ENCODE results near the gene SORBS2.
"Not testable (repeated sequence)": the region's sequence is repeated elsewhere in the genome, so short reads cannot be mapped to it uniquely, and the experiment has no call there.

SORBS2 gene

DNA sequence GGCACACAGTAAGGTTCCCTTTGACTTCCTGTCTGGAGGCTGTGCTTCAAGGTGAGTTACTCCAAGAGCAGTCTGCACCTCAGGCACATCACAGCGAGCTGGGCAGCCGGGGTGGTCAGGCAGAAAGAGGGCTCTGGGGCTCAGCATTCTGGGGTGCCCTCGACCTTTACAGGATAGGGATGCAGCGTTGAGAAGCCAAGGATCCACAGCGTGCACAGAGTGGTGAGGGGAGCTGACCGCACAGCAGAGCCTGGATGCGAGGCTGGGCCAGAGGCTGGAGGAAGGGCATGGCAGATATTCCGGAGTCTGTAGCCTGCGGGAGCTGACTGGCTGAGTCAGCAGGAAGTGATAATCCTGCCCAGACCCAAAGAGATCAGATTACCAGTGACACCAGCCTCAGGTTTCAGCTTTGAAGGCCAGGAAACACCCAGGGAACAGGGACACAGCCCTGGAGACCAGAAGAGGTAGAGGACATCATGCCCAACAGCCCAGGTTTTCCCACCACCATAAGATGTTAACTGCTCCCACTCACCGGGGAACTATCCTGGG is 238.3 kb downstream of the SORBS2 start:
- peak; percentile 98 for FAIRE-seq
- peak; percentile 90 for DNase-seq (ENCODE audit: insufficient read length, low spot score)

DNA sequence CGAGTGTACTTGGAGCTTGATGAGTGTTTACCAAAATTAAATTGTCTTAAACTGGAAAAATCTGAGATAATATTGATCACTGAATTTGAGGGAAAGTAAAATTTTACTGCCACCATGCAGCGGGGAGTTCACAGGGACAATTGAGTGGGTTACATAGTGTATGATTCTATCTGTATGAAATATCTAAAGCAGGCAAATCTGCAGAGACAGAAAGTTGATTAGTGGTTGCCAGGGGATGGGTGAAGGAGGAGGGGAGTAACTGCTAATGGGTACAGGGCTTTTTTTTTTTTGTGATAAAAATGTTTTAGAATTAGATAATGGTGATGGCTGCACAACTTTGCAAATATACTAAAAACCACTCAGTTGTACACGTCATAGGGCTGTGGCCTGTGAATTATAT is 241.3 kb downstream of the SORBS2 start:
- no peak for DNase-seq (ENCODE audit: insufficient read length, low spot score)
- FAIRE-seq: no peak

DNA sequence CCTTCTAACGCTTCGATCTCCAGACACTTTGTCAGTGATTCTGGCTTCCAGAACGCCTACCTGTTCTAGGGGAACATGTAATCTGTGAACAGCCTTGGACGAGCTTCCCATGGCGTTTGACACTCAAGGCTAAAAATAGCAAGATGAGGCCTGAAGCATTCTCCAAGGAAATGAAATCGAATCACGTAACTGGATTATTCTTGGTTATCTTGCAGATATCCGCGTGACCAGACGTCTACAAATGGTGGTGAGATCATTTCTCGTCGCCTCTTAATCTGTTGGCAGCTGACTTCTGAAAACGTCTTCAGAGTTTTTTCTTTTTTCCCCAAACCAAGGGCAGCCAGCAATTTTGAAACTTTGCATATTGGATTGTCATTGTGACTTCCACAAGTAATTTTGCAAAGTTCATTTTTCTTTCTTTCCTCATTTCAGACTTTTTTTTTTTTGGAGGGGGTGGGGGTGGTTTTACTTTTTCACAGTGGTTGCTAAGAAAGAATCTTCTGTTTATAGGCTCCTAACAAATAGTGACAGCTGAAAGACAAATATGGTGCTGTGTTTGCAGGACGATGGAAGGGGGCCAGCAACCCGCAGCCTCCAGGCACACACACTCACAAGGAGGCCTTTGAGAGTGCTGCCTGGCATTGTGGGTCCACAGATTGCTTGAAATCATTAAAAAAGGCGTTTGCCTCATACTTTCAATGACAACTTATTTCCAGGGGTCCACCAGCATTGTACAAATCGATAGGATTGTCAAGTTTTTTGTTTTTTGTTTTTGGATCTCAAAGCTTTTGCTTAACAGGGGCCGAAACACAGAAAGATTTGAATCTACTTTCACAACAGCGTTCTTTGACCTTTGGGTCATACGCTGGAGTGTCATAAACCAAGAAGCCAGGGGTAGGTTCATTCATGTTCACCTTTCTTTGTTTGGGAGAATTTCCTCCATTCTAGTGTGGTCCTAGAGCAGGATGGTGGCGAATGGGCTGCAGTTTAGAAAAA is 244.3 kb downstream of the SORBS2 start:
- no peak for FAIRE-seq
- no peak for DNase-seq (ENCODE audit: insufficient read length, low spot score)

DNA sequence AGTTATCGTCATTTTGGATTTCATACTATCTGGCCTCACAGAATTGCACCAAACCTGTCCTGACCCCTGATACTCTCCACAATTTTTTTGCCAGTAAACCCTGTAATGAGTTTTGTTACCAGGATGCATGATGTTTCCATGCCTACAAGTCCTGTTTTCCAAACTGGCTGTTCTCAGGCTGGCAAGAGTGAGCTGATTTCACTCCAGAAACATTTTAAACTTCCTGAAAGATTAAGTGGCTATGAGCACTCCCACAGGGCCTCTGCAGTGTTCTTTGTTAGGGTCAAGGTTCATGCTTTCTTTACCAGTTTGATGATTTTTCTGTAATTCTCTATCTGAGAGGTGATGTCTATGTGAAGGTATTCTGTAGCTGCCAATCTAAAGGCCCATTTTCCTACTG is 245.0 kb downstream of the SORBS2 start:
- DNase-seq (ENCODE audit: insufficient read length, low spot score): peak; percentile 13
- FAIRE-seq: no peak

DNA sequence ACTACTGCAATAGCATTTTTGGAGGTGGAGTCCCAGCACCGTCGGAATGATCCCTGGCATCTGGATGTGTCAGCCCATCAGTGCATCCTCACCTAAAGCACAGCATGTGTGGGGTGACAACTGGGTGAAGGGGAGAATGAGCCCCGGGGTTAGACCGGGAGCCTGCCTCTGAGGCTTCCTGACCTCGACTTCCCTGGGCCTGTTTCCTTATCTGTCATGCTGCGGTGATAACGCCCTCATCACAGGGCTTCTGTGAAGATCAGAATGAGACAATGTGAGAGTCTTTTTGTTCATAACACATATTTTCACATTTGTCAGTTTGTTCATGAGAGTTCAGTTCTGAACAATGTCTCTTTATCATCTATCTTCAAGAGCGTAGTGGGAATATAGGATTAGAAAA is 245.6 kb downstream of the SORBS2 start:
- DNase-seq (ENCODE audit: insufficient read length, low spot score): no peak
- no peak for FAIRE-seq

DNA sequence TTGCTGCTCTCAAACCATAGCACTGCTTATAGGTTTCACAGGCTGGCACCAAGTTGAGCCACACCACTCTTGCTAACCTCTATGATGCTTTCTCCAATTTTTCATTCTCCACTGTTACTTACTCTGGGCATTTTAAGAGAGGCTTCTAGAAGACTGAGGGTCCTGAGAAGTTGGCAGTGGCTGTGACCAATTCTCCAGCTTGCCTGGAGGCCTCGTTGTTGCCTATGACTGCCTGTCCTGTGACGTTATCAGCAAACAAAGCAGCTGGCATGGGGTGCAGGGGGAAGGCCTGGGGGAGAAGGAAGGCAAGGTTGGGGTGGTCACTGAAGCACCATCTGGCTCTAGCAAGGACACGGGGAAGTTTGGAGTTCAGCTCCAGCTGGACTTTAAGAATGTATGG is 246.3 kb downstream of the SORBS2 start:
- FAIRE-seq (no peak), DNase-seq (ENCODE audit: insufficient read length, low spot score) (no peak)

DNA sequence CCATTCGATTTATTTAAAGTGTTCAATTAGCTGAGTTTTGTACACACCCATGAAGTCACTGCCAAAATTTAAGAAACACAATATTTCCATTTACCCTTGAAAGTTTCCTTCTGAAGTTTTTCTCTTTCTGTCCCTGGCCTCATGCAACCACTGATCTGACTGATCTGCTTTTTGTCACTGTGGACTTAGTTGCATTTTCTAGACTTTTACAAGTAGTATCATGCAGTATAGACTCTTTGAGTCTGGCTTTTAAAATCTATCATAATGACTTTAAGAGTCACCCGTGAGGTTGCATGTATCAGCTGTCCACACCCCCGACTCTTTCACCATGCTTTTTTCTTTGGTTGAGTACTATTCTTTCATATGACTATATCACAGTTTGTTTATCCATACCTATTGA is 247.6 kb downstream of the SORBS2 start:
- DNase-seq (ENCODE audit: insufficient read length, low spot score) (no peak), FAIRE-seq (no peak)

DNA sequence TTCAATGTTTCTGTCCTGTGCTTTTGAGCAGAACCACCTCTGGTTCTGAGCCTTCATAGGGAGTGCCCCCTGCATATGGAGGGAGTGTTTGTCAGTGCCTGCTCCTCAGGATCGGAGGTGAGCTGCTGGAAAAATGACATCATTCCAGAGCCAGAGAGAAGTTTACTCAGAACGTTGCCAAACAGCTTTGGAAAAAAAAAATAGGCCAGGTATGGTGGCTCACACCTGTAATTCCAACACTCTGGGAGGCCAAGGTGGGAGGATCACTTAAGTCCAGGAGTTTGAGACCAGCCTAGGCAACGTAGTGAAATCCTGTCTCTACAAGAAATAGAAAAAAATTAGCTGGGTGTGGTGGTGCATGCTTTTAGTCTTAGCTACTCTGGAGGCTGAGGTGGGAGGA is 249.5 kb downstream of the SORBS2 start:
- FAIRE-seq (no peak), DNase-seq (ENCODE audit: insufficient read length, low spot score) (no peak)

DNA sequence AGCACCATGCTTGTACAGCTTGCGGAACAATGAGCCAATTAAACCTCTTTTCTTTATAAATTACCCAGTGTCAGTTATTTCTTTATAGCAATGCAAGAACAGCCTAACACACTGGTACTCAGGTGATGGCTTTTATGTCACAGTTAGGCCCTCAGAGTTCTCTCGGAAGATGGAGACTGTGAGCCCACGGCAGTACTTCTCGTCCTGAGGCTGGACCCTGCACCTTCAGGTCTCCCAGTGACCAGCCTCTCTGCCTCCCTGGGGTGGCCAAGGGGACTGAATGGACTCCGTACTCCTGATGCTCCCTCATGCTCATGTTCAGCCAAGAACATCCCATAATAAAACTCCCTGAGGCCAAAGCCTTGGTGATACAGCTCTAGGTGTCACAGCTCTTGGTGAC is 251.7 kb downstream of the SORBS2 start:
- DNase-seq (ENCODE audit: insufficient read length, low spot score) (no peak), FAIRE-seq (no peak)

DNA sequence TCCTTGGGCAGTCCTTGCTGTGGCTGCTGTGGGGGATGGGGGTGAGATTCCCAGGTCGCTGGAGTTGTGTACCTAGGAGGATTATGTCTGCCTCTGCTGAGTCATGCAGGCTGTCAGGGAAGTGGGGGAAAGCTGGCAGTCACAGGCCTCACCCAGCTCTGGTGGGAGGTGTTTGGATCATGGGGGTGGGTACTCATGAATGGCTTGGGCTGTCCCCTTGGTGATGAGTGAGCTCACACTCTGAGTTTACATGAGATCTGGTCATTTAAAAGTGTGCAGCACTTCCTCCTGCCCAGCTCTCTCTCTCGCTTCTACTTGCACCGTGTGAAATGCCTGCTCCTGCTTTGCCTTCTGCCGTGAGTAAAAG is 252.1 kb downstream of the SORBS2 start:
- FAIRE-seq (peak; percentile 89), DNase-seq (ENCODE audit: insufficient read length, low spot score) (peak; percentile 15)

DNA sequence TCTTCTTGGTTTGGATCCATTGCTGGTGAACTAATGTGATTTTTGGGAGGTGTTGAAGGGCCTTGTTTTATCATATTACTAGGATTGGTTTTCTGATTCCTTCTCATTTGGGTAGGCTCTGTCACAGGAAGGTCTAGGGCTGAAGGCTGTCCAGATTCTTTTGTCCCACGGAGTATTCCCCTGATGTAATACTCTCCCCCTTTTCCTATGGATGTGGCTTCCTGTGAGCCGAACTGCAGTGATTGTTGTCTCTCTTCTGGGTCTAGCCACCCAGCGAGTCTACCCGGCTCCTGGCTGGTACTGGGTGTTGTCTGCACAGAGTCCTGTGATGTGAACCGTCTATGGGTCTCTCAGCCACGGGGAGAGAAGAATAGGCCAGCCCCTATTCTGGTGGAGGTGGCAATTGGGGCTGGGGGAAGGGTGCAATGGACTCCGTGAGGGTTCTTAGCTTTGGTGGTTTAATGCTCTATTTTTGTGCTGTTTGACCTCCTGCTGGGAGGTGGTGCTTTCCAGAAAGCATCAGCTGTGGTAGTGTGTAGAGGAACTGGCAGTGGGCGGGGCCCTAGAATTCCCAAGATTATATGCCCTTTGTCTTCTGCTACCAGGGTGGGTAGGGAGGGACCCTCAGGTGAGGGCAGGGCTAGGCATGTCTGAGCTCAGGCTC is 252.6 kb downstream of the SORBS2 start:
- DNase-seq (ENCODE audit: insufficient read length, low spot score); FAIRE-seq: not testable (repeated sequence)

DNA sequence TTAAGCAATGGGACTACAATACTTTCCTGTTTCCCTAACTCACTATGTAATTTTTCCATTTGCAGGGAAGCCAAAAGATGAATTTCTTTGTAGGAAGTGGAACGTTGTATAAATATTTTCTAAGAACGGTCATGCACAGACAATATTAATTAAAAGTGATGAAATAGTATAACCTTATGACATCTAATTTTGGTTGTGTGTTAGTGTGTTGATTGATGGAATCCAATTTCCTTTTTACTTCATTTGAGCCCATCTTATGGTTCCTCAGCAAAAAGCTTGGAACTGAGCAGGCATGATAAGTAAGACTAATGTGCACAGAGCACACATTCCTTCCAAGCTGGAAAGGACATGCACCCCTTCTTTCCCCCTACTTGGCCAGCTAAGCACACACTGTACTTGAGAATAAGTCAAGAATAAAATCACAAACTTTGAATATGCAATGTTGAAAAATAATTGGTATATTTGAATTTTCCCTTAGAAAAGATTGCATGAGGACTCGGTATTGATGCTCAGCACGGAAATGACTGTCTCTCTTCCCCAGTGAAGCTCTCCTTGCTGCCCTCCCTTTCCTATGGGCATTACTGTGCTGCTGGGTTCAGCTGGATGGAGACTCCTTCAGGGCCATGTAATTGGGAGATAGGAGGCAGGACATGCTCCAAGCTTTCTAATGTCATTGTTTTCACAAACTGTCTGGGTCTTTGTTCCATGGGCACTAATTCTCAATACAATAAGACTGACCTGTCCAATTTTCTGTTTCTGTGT is 257.4 kb downstream of the SORBS2 start:
- FAIRE-seq (no peak), DNase-seq (ENCODE audit: insufficient read length, low spot score) (no peak)

DNA sequence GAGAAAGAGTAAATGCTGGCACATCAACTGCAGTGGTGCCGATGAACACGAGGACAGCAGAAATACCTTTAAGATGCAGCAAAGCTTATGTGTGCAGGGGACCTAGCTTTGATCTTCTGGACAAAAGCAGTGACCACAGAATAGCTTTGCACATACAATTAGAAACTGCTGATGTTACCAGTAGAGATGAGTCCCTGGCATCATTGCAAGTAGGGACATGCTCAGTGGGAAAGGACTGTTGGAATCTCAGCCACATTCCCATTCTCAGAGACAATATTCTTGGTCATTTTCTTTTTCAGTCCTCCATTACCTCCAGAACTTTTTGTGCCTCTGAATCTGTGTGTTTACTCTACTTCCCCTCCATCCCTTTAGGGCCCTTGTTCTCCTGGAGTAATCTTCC is 259.7 kb downstream of the SORBS2 start:
- no peak for FAIRE-seq

DNA sequence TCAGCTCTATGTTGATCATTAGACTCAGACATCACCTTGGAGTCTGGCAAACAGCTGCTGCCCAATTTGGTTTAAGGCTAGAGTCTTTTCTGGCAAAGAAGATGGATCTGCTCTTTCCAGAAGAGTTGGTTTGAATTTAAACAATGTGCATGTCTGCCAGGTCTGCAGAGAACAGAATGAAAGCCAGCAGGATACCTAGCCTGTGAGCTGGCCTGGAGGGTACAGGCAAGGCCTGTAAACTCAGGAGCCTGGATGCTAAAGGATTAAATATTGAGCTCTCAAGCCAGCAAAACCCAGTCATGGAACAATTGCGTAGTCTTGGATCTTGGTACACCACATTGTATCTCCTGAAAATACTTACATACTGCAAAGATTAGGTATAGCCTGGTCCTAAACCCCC is 261.1 kb downstream of the SORBS2 start:
- no peak for FAIRE-seq
- no peak for DNase-seq (ENCODE audit: insufficient read length, low spot score)

More for the DNA sequence above, 259.7 kb downstream of the SORBS2 start:
- DNase-seq (ENCODE audit: insufficient read length, low spot score): no peak

DNA sequence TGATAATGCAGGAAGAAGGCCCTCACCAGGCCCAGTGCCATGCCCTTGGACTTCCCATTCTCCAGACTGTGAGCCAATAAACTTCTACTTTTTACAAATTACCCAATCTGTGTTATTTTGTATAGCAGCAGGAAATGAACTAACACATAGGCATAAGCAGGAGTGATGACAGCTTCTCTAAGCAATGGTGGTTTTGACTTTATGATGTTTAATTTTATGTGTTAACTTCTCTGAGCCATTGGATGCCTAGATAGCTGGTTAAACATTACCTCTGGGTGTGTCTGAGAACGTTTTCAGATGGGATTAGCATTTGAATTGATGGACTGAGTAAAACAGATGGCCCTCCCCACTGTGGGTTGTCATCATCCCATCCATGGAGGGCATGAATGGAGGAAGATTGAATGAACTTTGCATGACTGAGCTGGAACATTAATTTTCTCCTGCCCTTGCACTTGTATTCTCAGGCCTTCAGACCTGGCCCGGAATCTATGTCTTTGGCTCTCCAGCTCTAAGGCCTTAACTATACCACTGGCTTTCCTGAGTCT is 262.8 kb downstream of the SORBS2 start:
- DNase-seq (ENCODE audit: insufficient read length, low spot score) (no peak), FAIRE-seq (no peak)

DNA sequence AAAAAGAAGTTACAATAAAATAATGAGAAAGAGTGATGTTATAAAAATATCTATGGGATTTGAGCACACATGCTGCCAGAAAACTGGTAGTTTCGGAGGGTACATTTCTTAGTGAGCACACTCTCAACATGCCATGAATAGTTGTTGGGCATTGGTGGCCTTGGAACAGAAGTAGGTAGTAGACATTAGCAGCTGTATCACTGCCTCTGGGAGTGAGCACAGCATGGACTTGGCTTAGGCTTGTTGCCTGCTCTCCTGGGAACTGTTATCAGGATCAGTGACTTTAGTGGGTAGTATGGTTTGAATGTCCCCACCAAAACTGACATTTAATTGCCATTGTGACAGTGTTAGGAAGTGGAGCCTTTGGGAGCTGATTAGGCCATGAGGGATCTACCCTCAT is 263.4 kb downstream of the SORBS2 start:
- DNase-seq (ENCODE audit: insufficient read length, low spot score): no peak
- peak; percentile 36 for FAIRE-seq

DNA sequence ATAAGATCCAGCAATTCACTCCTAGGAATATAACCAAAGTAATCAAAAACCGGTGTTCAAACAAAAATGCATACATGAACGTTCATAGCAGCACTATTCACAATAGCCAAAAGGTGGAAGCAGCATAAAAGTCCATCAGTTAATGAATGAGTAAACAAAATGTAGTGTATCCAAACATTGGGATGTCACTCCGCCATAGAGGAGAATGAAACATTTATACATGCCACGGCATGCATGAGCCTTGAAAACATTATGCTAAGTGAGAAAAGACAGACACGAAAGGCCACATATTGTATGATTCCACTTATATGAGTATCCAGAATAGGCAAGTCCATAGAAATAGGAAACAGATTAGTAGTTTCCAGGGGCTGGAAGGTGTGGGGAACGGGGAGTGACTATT is 265.7 kb downstream of the SORBS2 start:
- FAIRE-seq (no peak), DNase-seq (ENCODE audit: insufficient read length, low spot score) (no peak)

DNA sequence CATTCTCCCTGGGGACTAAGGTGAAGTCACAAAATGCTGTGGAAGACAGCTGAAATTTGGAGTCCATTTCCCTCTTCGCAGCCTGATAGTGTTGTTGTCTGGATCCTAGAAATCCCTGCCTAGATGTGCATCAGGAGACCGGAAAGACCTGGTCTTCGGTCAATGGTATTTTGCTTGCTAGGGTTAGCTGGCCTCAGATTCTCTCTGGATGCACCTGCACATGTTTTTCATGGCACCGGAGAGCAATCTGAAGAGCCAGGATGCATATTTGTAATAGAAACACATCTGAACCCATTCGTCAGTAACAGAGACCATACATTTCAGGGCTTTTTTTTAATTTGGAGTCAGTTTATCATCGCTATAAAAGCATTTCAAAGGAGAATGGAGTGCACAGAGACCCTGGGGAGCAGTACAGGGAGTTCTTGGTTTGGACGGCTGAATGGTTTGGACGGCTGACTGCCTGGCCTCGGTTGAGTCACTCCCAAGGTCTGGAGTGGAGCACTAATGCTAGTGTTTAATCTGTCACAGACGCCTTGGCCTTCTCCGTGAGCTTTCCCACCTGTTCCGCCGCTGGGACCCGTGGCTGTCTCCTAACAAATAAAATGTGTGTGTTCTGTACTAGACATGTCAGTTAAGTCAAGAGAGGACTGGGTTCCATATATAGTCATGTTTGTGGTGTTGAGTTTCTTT is 269.2 kb downstream of the SORBS2 start:
- FAIRE-seq (no peak), DNase-seq (ENCODE audit: insufficient read length, low spot score) (no peak)

DNA sequence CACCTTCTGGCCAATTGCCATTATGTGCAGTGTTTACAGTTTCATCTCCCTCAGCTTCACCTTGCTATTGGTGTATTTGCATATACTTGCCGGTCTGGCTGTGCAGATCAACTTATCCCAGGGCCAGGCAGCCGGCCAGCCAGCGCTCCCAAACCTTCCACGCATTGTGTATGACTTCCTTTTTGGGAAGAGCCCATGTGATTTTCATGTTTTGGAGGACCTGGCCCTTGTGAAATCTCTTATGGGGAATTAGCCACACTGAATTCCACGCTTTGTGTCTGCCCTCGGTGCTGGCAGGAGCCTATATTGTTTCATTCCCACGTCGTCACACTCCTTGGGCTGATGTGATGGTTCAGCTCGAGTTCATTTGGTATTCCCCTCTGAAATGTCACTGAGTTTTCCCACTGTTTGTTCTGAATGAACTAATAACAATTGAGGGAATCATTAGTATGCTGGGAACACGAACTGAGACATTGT is 270.7 kb downstream of the SORBS2 start:
- FAIRE-seq (peak; percentile 48), DNase-seq (ENCODE audit: insufficient read length, low spot score) (no peak)

All from HTR-8/SVneo (cell line).